DMS53 treated with DMSO at 0.1 percent for 48 hours (cell line): ENCODE results near the gene GUCY2F.

ENCODE experiments used
- DNase-seq: peaks from one replicate; lab custom pipeline; 2025; ENCODE audit not compliant: unreplicated experiment; lab: John Stamatoyannopoulos, UW

The GUCY2F gene

GRCh38 chrX:109344678-109345077 is 137.2 kb downstream of the GUCY2F start:
- no peak for DNase-seq

GRCh38 chrX:109344101-109344500 is 137.8 kb downstream of the GUCY2F start:
- DNase-seq: no peak

GRCh38 chrX:109343671-109344070 is 138.2 kb downstream of the GUCY2F start:
- DNase-seq: no peak

- no peak for DNase-seq
Observed at GRCh38 chrX:109336141-109336540, 145.7 kb downstream of the GUCY2F start.

- no peak for DNase-seq
Observed at GRCh38 chrX:109327251-109327650, 154.6 kb downstream of the GUCY2F start.
